Activated naive CD8-positive, alpha-beta T cell (primary cell): ENCODE measurements around the gene OTUD3.
A peak's percentile ranks its signal among the peaks of the same experiment; 100 is the strongest.
"Not testable (repeated sequence)": the region's sequence is repeated elsewhere in the genome, so short reads cannot be mapped to it uniquely, and the experiment has no call there.

Source experiments
- H3K27ac Mint-ChIP-seq: one replicate; pipeline ENCODE4 v1.8.0; 2021; ENCODE audit warnings: mixed read lengths
- H3K27me3 Mint-ChIP-seq: one replicate; pipeline ENCODE4 v1.8.0; 2021; ENCODE audit warnings: mixed read lengths
- H3K36me3 Mint-ChIP-seq: one replicate; pipeline ENCODE4 v1.8.0; 2021; ENCODE audit warnings: mixed read lengths
- H3K4me1 Mint-ChIP-seq: one replicate; pipeline ENCODE4 v1.8.0; 2021; ENCODE audit warnings: low read depth, mixed read lengths
- H3K4me3 Mint-ChIP-seq: one replicate; pipeline ENCODE4 v1.8.0; 2021; ENCODE audit warnings: mild to moderate bottlenecking, mixed read lengths
- H3K9me3 Mint-ChIP-seq: one replicate; pipeline ENCODE4 v1.8.0; 2021; ENCODE audit warnings: low read depth, mixed read lengths

The OTUD3 gene

DNA sequence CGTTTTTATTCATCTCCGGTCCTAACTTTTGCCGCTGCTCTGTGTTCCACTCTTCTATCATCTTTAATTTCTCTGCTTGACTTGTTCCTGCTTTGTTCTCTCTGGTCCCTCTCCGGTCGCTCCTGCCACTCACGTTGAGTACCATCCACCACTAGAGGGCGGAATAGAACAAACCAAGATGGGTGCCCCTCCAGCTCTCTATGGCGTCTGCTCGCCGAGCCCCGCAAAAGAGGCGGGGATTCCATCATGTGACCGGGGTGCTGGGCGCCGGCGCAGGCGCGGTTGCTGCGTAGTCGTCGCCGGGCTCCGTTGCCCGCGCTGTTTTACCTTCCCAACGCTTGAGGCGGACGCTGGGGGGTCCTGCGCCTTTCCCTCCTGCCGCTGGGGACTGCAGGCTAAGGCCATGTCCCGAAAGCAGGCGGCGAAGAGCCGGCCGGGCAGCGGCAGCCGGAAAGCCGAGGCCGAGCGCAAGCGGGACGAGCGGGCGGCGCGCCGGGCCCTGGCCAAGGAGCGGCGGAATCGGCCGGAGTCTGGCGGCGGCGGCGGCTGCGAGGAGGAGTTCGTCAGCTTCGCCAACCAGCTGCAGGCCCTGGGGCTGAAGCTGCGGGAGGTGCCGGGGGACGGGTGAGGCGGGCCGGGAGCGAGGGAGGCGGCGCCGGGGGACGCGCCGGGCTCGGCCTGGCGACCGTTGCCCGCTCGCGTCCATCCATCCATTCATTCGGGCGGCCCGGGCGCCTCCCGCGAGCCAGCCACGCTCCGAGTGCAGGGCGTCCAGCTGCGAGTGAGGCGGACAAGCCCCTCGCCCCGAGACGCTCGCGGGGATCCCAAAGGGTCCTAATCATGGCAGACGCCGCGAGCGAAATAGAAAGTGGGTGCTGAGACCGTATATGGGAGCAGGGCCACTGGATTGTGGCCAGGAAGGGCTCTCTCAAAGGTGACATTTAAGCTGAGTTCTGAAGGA is at the start of gene OTUD3:
TSS of gene OTUD3 (plus strand) at position 285 of the 961 bp plus-strand sequence. CDS start at position 404, 119 bp downstream.
- Mint-ChIP-seq H3K4me1 (peaks cover 41% of the 10 kb centered on the region), H3K36me3 (no peaks in the 10 kb centered on the region), H3K27me3 (no peaks in the 10 kb centered on the region), H3K27ac (peak within 1 kb of the TSS; percentile 61), H3K9me3 (no peaks in the 10 kb centered on the region), H3K4me3 (peak within 1 kb of the TSS; percentile 90)

DNA sequence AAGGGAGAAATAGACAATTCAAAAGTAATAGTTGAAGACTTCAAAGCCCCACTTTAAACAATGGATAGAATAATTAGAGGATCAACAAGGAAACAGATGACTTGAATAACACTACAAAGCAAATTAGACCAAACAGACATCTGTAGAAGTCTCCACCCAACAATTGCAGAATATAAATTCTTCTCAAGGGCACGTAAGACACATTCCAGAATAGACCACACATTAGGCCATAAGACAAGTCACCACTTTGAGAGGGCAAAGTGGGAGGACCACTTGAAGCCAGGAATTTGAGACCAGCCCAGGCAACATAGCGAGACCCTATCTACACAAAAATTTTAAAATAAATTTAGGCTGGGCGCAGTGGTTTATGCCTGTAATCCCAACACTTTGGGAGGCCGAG is 46.6 kb upstream of the OTUD3 start:
- no peak overlapping the region for H3K27ac Mint-ChIP-seq
- H3K4me3 Mint-ChIP-seq: no peak overlapping the region
- H3K36me3 Mint-ChIP-seq: peaks cover 11% of the 10 kb centered on the region
- H3K4me1 Mint-ChIP-seq: peaks cover 2% of the 10 kb centered on the region
- H3K9me3 Mint-ChIP-seq: peaks cover 5% of the 10 kb centered on the region
- H3K27me3 Mint-ChIP-seq: peaks cover 18% of the 10 kb centered on the region

- H3K27me3 Mint-ChIP-seq: peaks cover 9% of the 10 kb centered on the region
- peaks cover 1% of the 10 kb centered on the region for H3K36me3 Mint-ChIP-seq
- H3K27ac Mint-ChIP-seq: no peak overlapping the region
- H3K9me3 Mint-ChIP-seq: no peaks in the 10 kb centered on the region
- peaks cover 2% of the 10 kb centered on the region for H3K4me1 Mint-ChIP-seq
- no peak overlapping the region for H3K4me3 Mint-ChIP-seq
Measured at GRCh38 chr1:19837866-19838265, 44.3 kb upstream of the OTUD3 start.

DNA sequence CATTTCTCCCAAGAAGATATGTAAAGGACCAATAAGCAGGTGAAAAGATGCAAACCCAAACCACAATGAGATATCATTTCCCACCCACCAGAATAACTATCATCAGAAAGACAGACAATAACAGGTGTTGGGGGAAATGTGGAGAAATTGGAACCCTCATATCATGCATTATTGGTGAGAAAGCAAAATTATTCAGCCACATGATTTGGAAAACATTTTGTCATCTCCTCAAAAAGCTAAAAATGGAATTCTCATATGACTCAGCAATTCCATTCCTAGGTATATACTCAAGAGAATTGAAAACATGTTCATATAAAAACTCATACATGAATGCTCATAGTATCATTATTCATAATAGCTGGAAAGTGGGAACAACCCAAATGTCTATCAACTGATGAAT is 42.0 kb upstream of the OTUD3 start:
- peaks cover 2% of the 10 kb centered on the region for H3K4me1 Mint-ChIP-seq
- peaks cover 14% of the 10 kb centered on the region for H3K27me3 Mint-ChIP-seq
- H3K27ac Mint-ChIP-seq: no peak overlapping the region
- H3K36me3 Mint-ChIP-seq: no peaks in the 10 kb centered on the region
- no peaks in the 10 kb centered on the region for H3K9me3 Mint-ChIP-seq
- no peak overlapping the region for H3K4me3 Mint-ChIP-seq

GRCh38 chr1:19844731-19845495 is 37.3 kb upstream of the OTUD3 start:
- Mint-ChIP-seq H3K27ac (no peak overlapping the region), H3K27me3 (peaks cover 14% of the 10 kb centered on the region), H3K4me3 (no peak overlapping the region), H3K4me1 (peaks cover 2% of the 10 kb centered on the region), H3K9me3 (no peaks in the 10 kb centered on the region), H3K36me3 (no peaks in the 10 kb centered on the region)

GRCh38 chr1:19845555-19845954 is 36.6 kb upstream of the OTUD3 start:
- Mint-ChIP-seq H3K9me3 (no peaks in the 10 kb centered on the region), H3K27ac (no peak overlapping the region), H3K4me3 (no peak overlapping the region), H3K4me1 (peaks cover under 1% of the 10 kb centered on the region), H3K36me3 (no peaks in the 10 kb centered on the region), H3K27me3 (peaks cover 14% of the 10 kb centered on the region)

DNA sequence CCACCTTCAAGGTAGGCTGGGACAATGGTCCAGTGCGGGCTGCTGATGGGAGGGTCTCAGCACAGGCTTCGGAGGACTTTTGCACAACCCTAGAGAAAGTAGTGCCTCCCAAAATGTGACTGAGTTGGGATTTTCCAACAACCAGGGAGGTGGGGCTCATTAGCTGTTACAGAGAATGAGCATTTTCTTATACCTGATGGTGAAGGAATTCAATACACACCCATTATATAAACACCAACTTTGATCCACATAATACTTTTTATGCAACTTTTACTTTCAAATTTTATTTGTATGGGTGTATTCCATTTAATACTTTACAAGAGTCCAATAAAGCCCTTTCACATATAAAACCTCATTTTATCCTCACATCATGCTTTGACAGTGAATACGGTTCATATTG is 35.9 kb upstream of the OTUD3 start:
- Mint-ChIP-seq H3K27ac (no peak overlapping the region), H3K9me3 (no peaks in the 10 kb centered on the region), H3K4me1 (no peaks in the 10 kb centered on the region), H3K27me3 (peaks cover 11% of the 10 kb centered on the region), H3K36me3 (no peaks in the 10 kb centered on the region), H3K4me3 (no peak overlapping the region)

GRCh38 chr1:19847334-19847733 is 34.9 kb upstream of the OTUD3 start:
- not testable (repeated sequence) for H3K27ac Mint-ChIP-seq, H3K36me3 Mint-ChIP-seq, H3K4me3 Mint-ChIP-seq, H3K9me3 Mint-ChIP-seq, H3K4me1 Mint-ChIP-seq
- H3K27me3 Mint-ChIP-seq: peaks cover 11% of the 10 kb centered on the region

GRCh38 chr1:19849307-19849706 is 32.9 kb upstream of the OTUD3 start:
- not testable (repeated sequence) for H3K36me3 Mint-ChIP-seq, H3K4me1 Mint-ChIP-seq, H3K4me3 Mint-ChIP-seq, H3K9me3 Mint-ChIP-seq, H3K27ac Mint-ChIP-seq
- peaks cover 11% of the 10 kb centered on the region for H3K27me3 Mint-ChIP-seq

DNA sequence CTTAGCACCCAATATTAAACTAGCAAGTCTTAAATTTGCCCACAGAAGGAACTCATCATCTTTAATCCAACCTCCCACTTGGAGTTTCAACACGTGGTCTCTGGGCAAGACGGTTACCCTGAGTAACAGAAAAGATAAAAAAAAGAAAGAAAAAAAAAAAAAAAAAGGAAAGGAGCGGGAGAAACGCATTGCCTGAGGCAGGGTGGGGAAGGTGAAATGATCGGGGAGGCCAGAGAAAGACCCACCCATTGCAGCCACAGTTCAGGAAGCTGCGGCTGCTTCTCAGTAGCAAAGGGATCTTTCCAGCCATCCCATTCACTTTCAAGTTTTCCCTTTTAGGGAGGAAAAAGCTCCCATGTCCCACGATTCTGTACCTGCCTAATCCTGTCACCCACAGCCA is 32.0 kb upstream of the OTUD3 start:
- Mint-ChIP-seq H3K36me3 (no peaks in the 10 kb centered on the region), H3K27ac (no peak overlapping the region), H3K9me3 (no peaks in the 10 kb centered on the region), H3K4me3 (no peak overlapping the region), H3K27me3 (peaks cover 9% of the 10 kb centered on the region), H3K4me1 (no peaks in the 10 kb centered on the region)

DNA sequence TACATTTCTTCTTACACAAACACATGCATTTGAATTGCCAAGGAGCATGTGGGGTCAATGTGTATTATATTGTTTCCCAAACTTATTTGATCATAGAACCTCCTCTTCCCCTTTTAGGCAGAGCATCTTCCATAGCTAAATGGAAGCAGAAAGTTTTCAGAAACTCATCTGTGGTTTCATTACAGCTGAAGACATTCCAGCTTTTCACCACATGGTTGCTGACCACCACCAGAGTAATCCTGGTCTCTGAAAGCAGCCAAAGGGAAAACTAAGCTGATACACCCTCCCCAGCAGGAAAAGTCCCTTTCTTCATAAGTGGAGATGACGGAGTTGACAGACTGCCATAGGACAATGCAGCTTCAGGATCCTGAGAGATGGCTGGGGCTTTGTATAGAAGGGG is 30.2 kb upstream of the OTUD3 start:
- Mint-ChIP-seq H3K4me3 (no peak overlapping the region), H3K27ac (no peak overlapping the region), H3K4me1 (no peaks in the 10 kb centered on the region), H3K27me3 (peaks cover 5% of the 10 kb centered on the region), H3K9me3 (no peaks in the 10 kb centered on the region), H3K36me3 (no peaks in the 10 kb centered on the region)

DNA sequence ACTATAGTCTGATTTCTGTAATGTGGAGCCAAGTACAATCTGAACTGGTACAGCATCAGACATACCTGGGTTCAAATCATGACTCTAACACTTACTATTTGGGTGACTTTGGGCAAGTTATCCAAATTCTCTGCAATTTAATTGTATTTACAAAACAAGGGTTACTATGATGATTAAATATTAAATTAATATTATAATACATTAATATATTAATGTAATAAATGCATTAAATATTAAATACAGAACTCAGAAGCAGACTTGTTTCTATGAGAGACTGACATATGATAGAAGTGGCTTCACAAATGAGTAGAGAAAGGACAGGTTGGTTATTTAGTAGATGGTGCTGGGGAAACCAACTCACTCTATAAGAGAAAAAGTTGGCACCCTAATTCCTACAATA is 27.3 kb upstream of the OTUD3 start:
- H3K4me3 Mint-ChIP-seq: no peak overlapping the region
- H3K9me3 Mint-ChIP-seq: no peaks in the 10 kb centered on the region
- H3K4me1 Mint-ChIP-seq: no peaks in the 10 kb centered on the region
- H3K27ac Mint-ChIP-seq: no peak overlapping the region
- peaks cover 9% of the 10 kb centered on the region for H3K27me3 Mint-ChIP-seq
- H3K36me3 Mint-ChIP-seq: no peaks in the 10 kb centered on the region

- peaks cover 18% of the 10 kb centered on the region for H3K27me3 Mint-ChIP-seq
- no peak overlapping the region for H3K4me3 Mint-ChIP-seq
- no peaks in the 10 kb centered on the region for H3K36me3 Mint-ChIP-seq
- H3K9me3 Mint-ChIP-seq: peaks cover 5% of the 10 kb centered on the region
- no peak overlapping the region for H3K27ac Mint-ChIP-seq
- H3K4me1 Mint-ChIP-seq: no peaks in the 10 kb centered on the region
Measured at GRCh38 chr1:19858893-19859292, 23.3 kb upstream of the OTUD3 start.

GRCh38 chr1:19859876-19860275 is 22.3 kb upstream of the OTUD3 start:
- Mint-ChIP-seq H3K27ac (no peak overlapping the region), H3K4me1 (no peaks in the 10 kb centered on the region), H3K36me3 (no peaks in the 10 kb centered on the region), H3K9me3 (peaks cover 5% of the 10 kb centered on the region), H3K27me3 (peaks cover 15% of the 10 kb centered on the region), H3K4me3 (no peak overlapping the region)

- Mint-ChIP-seq H3K27ac (no peak overlapping the region), H3K27me3 (peaks cover 14% of the 10 kb centered on the region), H3K36me3 (no peaks in the 10 kb centered on the region), H3K4me3 (no peak overlapping the region), H3K4me1 (no peaks in the 10 kb centered on the region), H3K9me3 (peaks cover 5% of the 10 kb centered on the region)
Measured at GRCh38 chr1:19860418-19860817, 21.8 kb upstream of the OTUD3 start.
